B cell (primary cell): ENCODE data around the gene LIMD2. TPM values are rescaled to one million over a fixed set of nuclear protein-coding genes. Genes with fewer than 3 reads are reported as not detected.

ENCODE experiments used
- ATAC-seq: fragments of 200-7000 bp; cut with Tn5 transposase; one replicate; pipeline ENCODE4 v1.10.0; 2021; ENCODE audit warnings: low read depth, mild to moderate bottlenecking, moderate number of reproducible peaks, moderate library complexity
- CTCF ChIA-PET: fragments of 350-600 bp; sonication (Branson Sonifier 250); formaldehyde crosslinking; loops from one replicate; lab custom pipeline; 2021; ENCODE audit warnings: antibody characterized with exemption, inconsistent platforms; lab: Charles Lee
- POLR2A ChIA-PET: fragments of 350-600 bp; sonication (Branson Sonifier 250); formaldehyde crosslinking; loops from one replicate; lab custom pipeline; 2021; ENCODE audit warnings: antibody characterized with exemption; lab: Charles Lee
- DNase-seq: peaks from one replicate; pipeline ENCODE4 v3.0.0; 2013
- H2AFZ ChIP-seq: 2 replicates; pipeline ENCODE4 v1.6.1; 2012; ENCODE audit warnings: mild to moderate bottlenecking, low read depth, low read length; ENCODE audit not compliant: insufficient read depth, poor library complexity, severe bottlenecking
- H3K27ac ChIP-seq, 2 donors: 1 replicate in 1 of 2; 2 replicates in 1 of 2; pipeline ENCODE4 v1.5.1; 2012 to 2013; ENCODE audit warnings: low read length in 2 of 2, mild to moderate bottlenecking in 2 of 2, moderate library complexity in 1 of 2
- H3K27me3 ChIP-seq, 4 experiments: fragments of 200-600 bp in 1 of 4; sonication (generic) in 1 of 4; replicated peaks in 1 of 4; 1 replicate in 2 of 4; 2 replicates in 2 of 4; pipeline versions ENCODE4 v1.6.1 to v1.7.0; 2013 to 2016; ENCODE audit warnings: low read length in 3 of 4, mild to moderate bottlenecking in 2 of 4, mixed read lengths in 1 of 4, moderate library complexity in 1 of 4; ENCODE audit not compliant: insufficient read depth in 4 of 4, control insufficient read depth in 3 of 4; ENCODE audit errors: control extremely low read depth in 1 of 4
- H3K36me3 ChIP-seq, 2 experiments: replicated peaks in 1 of 2; 1 replicate in 1 of 2; 2 replicates in 1 of 2; pipeline versions ENCODE4 v1.6.1 to v1.7.1; 2013; ENCODE audit warnings: low read length in 1 of 2; ENCODE audit not compliant: insufficient read depth in 2 of 2, control insufficient read depth in 1 of 2; ENCODE audit errors: control extremely low read depth in 1 of 2, extremely low read depth in 1 of 2
- H3K4me1 ChIP-seq, 2 donors: fragments of 200-600 bp in 1 of 2; sonication (generic) in 1 of 2; 1 replicate in 1 of 2; 2 replicates in 1 of 2; pipeline versions ENCODE4 v1.5.1 to v1.6.1; 2013 to 2017; ENCODE audit warnings: low read length in 2 of 2; ENCODE audit not compliant: control insufficient read depth in 2 of 2, insufficient read depth in 2 of 2
- H3K4me2 ChIP-seq: replicated peaks from 2 replicates; pipeline ENCODE3; 2012; ENCODE audit warnings: mild to moderate bottlenecking, low read depth, low read length; ENCODE audit not compliant: poor library complexity, severe bottlenecking
- H3K4me3 ChIP-seq, 5 experiments: fragments of 200-600 bp in 1 of 5; sonication (generic) in 1 of 5; 1 replicate in 3 of 5; 2 replicates in 2 of 5; pipeline versions ENCODE4 v1.5.1 to v1.7.0; 2011 to 2016; ENCODE audit warnings: low read length in 4 of 5, mild to moderate bottlenecking in 4 of 5, low read depth in 2 of 5, control low read depth in 1 of 5, moderate library complexity in 1 of 5; ENCODE audit not compliant: insufficient read depth in 1 of 5; ENCODE audit errors: control extremely low read depth in 1 of 5, extremely low read depth in 1 of 5
- H3K79me2 ChIP-seq: fragments of 200-600 bp; sonication (generic); one replicate; pipeline ENCODE4 v1.6.0; 2016; ENCODE audit warnings: low read length; ENCODE audit not compliant: control insufficient read depth, insufficient read depth
- H3K9ac ChIP-seq: fragments of 200-600 bp; sonication (generic); 2 replicates; pipeline ENCODE4 v1.6.1; 2017; ENCODE audit warnings: mild to moderate bottlenecking, low read length, moderate library complexity
- H3K9me3 ChIP-seq, 3 donors: one replicate each; pipeline versions ENCODE4 v1.6.1 to v1.7.1; 2013; ENCODE audit warnings: low read length in 2 of 3; ENCODE audit not compliant: control insufficient read depth in 2 of 3, insufficient read depth in 1 of 3; ENCODE audit errors: control extremely low read depth in 1 of 3
- H4K20me1 ChIP-seq: 2 replicates; pipeline ENCODE4 v1.6.0; 2012; ENCODE audit warnings: mild to moderate bottlenecking, low read length; ENCODE audit not compliant: insufficient read depth, control insufficient read depth, poor library complexity, severe bottlenecking
- H3K27ac Mint-ChIP-seq: one replicate; pipeline ENCODE4 v1.8.0; 2021; ENCODE audit warnings: mixed read lengths
- H3K27me3 Mint-ChIP-seq: one replicate; pipeline ENCODE4 v1.8.0; 2021; ENCODE audit warnings: mixed read lengths
- H3K4me1 Mint-ChIP-seq: one replicate; pipeline ENCODE4 v1.8.0; 2021; ENCODE audit warnings: mixed read lengths
- H3K4me3 Mint-ChIP-seq: one replicate; pipeline ENCODE4 v1.8.0; 2021; ENCODE audit warnings: mixed read lengths
- H3K9me3 Mint-ChIP-seq: one replicate; pipeline ENCODE4 v1.8.0; 2022; ENCODE audit warnings: mixed read lengths; ENCODE audit not compliant: insufficient read depth
- EZH2 ChIP-seq: IDR thresholded peaks from 2 replicates; pipeline ENCODE4 v1.6.1; 2012; ENCODE audit warnings: borderline replicate concordance, low read depth, mild to moderate bottlenecking, moderate library complexity, low read length; ENCODE audit not compliant: insufficient read depth, poor library complexity, severe bottlenecking
- WGBS: methylation state at CpG from one replicate; pipeline ENCODE4 v1.1.5; 2013; ENCODE audit warnings: missing lambda C conversion rate; ENCODE audit not compliant: insufficient coverage; 5-methylcytosine and 5-hydroxymethylcytosine counted together
- intact Hi-C: fragments of 100-400 bp; cut with micrococcal nuclease; formaldehyde crosslinking; loops from one replicate; pipeline ENCODE4 v1.10.0; 2022
- polyA plus RNA-seq: library from polyadenylated mRNA; depleted of rRNA; stranded (reverse); fragments of >200 nt; gene quantifications from 2 replicates; pipeline ENCODE4 v1.2.3, GENCODE V29; 2012
- total RNA-seq, 2 donors: library from RNA; stranded (reverse); fragments of 120-200 nt in 1 of 2; gene quantifications; 1 replicate in 1 of 2; 2 replicates in 1 of 2; pipeline versions ENCODE4 v1.2.3 to v1.2.4, GENCODE V29; 2013 to 2022
- TF ChIP-seq, protein P1 (sequence below): fragments of 200-600 bp; IDR thresholded peaks from one replicate; pipeline ENCODE4 v1.8.0; 2022; ENCODE audit warnings: antibody characterized with exemption, mild to moderate bottlenecking

LIMD2 gene
- total and polyA plus RNA-seq, 2 donors (not counting 1 experiment from before 2014, with no cell fraction given) = 587 to 1,396 TPM

DNA sequence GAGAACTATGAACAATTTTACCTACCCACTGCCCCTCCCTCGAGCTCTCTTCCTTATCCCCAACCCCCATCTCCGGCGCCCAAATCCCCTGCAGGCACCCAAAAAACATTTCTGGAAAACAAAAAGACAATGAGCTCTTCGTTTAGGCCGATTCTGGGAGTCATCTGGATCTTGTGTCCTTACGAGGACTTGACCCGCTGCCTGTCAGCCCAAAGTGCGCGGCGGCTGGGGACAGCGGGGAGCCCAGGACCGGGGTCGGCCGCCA lies 41.1 kb upstream of the LIMD2 start:
- peaks cover 28% of the 10 kb centered on the region for H3K4me1 Mint-ChIP-seq
- no peaks in the 10 kb centered on the region for H3K9me3 Mint-ChIP-seq
- H3K9me3 ChIP-seq = peaks cover 0 to 4% (median 0%) of the 10 kb centered on the region in 3 donors
- ATAC-seq = no peak
- H3K4me2 ChIP-seq = peak overlapping the region; percentile 94
- H3K27me3 ChIP-seq = no peaks in the 10 kb centered on the region
- H2AFZ ChIP-seq = peak overlapping the region; percentile 94
- peak overlapping the region; percentile 89 for H3K4me3 Mint-ChIP-seq
- H3K27me3 Mint-ChIP-seq = no peaks in the 10 kb centered on the region
- TF ChIP-seq EZH2 = no peak
- TF ChIP-seq, protein P1, sequence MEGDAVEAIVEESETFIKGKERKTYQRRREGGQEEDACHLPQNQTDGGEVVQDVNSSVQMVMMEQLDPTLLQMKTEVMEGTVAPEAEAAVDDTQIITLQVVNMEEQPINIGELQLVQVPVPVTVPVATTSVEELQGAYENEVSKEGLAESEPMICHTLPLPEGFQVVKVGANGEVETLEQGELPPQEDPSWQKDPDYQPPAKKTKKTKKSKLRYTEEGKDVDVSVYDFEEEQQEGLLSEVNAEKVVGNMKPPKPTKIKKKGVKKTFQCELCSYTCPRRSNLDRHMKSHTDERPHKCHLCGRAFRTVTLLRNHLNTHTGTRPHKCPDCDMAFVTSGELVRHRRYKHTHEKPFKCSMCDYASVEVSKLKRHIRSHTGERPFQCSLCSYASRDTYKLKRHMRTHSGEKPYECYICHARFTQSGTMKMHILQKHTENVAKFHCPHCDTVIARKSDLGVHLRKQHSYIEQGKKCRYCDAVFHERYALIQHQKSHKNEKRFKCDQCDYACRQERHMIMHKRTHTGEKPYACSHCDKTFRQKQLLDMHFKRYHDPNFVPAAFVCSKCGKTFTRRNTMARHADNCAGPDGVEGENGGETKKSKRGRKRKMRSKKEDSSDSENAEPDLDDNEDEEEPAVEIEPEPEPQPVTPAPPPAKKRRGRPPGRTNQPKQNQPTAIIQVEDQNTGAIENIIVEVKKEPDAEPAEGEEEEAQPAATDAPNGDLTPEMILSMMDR = no peak
- H3K79me2 ChIP-seq = peaks cover 35% of the 10 kb centered on the region
- peak overlapping the region; percentile 97 for H3K27ac ChIP-seq
- intact Hi-C loops = loop anchor here (1.0 to 10.0 kb wide), 9 partner anchors 32 to 1314 kb away; partner anchors contain the start of genes CCDC47, CEP95, DCAF7 and DDX5
- DNase-seq = no peak
- peaks cover 15 to 28% of the 10 kb centered on the region in 2 donors for H3K4me1 ChIP-seq
- peak overlapping the region; percentile 99 for H3K9ac ChIP-seq
- ChIA-PET POLR2A (interaction anchor here (1.6 to 2.7 kb wide), 2 partner anchors 33 to 42 kb away, joined by 11 to 86 read pairs; partner anchors contain the start of genes CCDC47, DDX42 and LIMD2), CTCF (interaction anchor here (1.0 kb wide), 1 partner anchor 28 kb away, joined by 3 read pairs; no protein-coding TSS in a partner anchor)
- H3K36me3 ChIP-seq = peaks cover 6% of the 10 kb centered on the region in 2 experiments
- no peaks in the 10 kb centered on the region for H4K20me1 ChIP-seq
- H3K4me3 ChIP-seq = peak overlapping the region; percentile 79 to 99 (median 93)
- WGBS = 0% methylated on average over 14 of the region's 14 CpGs
- peak overlapping the region; percentile 93 for H3K27ac Mint-ChIP-seq

DNA sequence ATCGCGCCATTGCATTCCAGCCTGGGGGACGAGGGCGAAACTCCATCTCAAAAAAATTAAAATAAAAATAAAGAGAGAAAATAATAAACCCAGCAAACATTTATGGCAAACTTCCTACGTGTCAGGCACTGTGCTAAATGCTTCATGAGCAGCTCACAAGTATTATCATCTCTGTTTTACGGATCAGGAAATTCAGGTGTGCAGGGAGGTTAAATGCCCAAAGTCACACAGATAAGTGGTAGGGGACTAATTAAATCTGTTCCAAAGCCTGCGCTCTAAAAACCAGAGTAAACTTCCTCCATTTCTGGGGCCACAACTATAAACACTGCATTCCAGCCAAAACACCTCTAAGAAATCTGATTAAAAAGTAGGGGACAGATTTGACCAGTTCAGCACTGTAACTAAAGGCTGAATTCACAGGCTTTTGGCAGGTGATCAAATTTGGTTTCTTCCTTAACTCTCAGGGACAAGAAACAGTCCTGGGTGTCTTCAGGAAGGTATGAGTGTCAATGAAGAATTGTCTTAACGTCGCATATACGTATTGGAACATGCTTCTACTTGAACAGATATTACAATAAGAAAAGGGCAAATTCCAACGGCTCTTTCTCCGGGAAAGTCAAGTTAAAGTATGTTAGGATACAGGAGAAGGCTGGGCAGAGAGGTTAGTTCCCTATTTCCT lies 40.7 kb upstream of the LIMD2 start:
- H2AFZ ChIP-seq = peak overlapping the region; percentile 94
- H3K9ac ChIP-seq = peak overlapping the region; percentile 99
- peaks cover 40% of the 10 kb centered on the region for H3K79me2 ChIP-seq
- H3K9me3 ChIP-seq = peaks cover 0 to 4% (median 0%) of the 10 kb centered on the region in 3 donors
- Mint-ChIP-seq H3K27me3 (no peaks in the 10 kb centered on the region), H3K9me3 (no peaks in the 10 kb centered on the region), H3K27ac (peak overlapping the region; percentile 93), H3K4me3 (peak overlapping the region; percentile 89), H3K4me1 (peaks cover 28% of the 10 kb centered on the region)
- POLR2A ChIA-PET = interaction anchor here (0.8 to 2.7 kb wide), 3 partner anchors 14 to 42 kb away, joined by 3 to 86 read pairs (median 11); partner anchors contain the start of genes CCDC47, DDX42 and LIMD2
- peak overlapping the region; percentile 94 for H3K4me2 ChIP-seq
- TF ChIP-seq, protein P1 = no peak
- no peak for TF ChIP-seq EZH2
- H3K4me3 ChIP-seq = peak overlapping the region; percentile 79 to 99 (median 93)
- intact Hi-C loops = loop anchor here (1.0 to 10.0 kb wide), 9 partner anchors 33 to 1314 kb away; partner anchors contain the start of genes CCDC47, CEP95, DCAF7 and DDX5
- DNase-seq (no peak), ATAC-seq (no peak)
- peaks cover 15 to 28% of the 10 kb centered on the region in 2 donors for H3K4me1 ChIP-seq
- WGBS = no CpG with 5 or more reads among the region's 12 CpGs
- H3K36me3 ChIP-seq = peaks cover 1 to 2% of the 10 kb centered on the region in 2 experiments
- H4K20me1 ChIP-seq = no peaks in the 10 kb centered on the region
- peak overlapping the region; percentile 97 for H3K27ac ChIP-seq
- CTCF ChIA-PET = interaction anchor here (1.0 kb wide), 1 partner anchor 27 kb away, joined by 3 read pairs; no protein-coding TSS in a partner anchor
- no peaks in the 10 kb centered on the region for H3K27me3 ChIP-seq
